Kidney epithelial cell (primary cell): ENCODE measurements around the gene SYNE1. TPM values are rescaled to one million over a fixed set of nuclear protein-coding genes. Genes with fewer than 3 reads are reported as not detected.
"Not testable (repeated sequence)": the region's sequence is repeated elsewhere in the genome, so short reads cannot be mapped to it uniquely, and the experiment has no call there.

Experiments used
- DNase-seq: peaks from one replicate; pipeline ENCODE4 v3.0.0-alpha.2; 2010; ENCODE audit warnings: low read depth
- H3K27me3 ChIP-seq: 2 replicates; pipeline ENCODE4 v1.6.0; 2011; ENCODE audit warnings: low read length; ENCODE audit not compliant: control insufficient read depth, insufficient read depth
- H3K36me3 ChIP-seq: 2 replicates; pipeline ENCODE4 v1.5.1; 2011; ENCODE audit warnings: low read length; ENCODE audit not compliant: control insufficient read depth, insufficient read depth
- H3K4me3 ChIP-seq: 2 replicates; pipeline ENCODE4 v1.5.1; 2011; ENCODE audit warnings: low read depth, mild to moderate bottlenecking, control low read depth, low read length
- total RNA-seq: library from RNA; depleted of rRNA; stranded (reverse); fragments of >200 nt; gene quantifications from 2 replicates; pipeline ENCODE4 v1.2.3, GENCODE V29; 2015
- TF ChIP-seq, protein P1 (sequence below): IDR thresholded peaks from 2 replicates; pipeline ENCODE4 v1.5.1; 2011; ENCODE audit warnings: mild to moderate bottlenecking, moderate library complexity, low read length, control low read depth, inconsistent platforms; ENCODE audit not compliant: insufficient read depth, poor library complexity, severe bottlenecking

Gene SYNE1
- total RNA-seq, 1 donor from 2014 or later: 43.1 TPM

DNA sequence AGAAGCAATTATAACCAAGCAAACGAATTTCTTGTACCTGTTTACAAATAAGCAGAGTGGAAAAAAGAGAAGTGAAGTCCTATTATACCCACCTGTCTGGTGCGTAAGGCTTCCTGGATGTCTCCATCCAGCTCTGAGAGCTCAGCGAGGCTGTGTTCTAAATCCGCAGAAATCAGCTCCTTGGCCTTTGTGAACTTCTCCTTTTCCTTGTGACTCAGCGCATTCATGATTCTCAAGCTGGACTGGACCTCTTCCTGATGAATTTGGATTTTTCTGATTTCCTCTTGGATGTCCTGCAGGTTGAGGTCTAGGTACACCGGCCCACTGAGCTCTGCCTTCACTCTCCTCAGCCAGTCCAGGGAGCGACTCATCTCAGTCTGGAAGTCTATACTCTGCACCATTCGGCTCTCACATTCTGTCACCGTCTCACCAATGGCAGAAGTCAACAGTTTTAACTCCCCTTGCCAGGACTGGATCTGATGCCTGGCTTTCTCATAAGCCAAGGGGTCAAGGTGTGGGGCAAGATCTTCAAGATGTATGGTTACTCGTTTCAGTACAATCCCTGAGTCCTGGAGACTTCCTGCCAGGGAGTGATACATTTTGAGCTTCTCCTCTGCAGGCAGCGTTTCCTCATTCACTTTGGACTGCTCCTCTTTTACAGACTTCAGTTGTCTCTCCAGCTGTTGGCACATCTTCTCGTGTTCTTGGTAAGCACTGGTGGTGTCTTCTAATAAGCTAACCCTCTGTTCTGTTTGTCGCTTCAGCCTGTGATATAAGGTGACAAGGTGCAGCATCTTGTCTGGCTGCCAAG is 307.3 kb downstream of the SYNE1 start:
- H3K36me3 ChIP-seq: no peaks in the 10 kb centered on the region
- H3K27me3 ChIP-seq: no peaks in the 10 kb centered on the region
- DNase-seq: no peak
- TF ChIP-seq, protein P1, sequence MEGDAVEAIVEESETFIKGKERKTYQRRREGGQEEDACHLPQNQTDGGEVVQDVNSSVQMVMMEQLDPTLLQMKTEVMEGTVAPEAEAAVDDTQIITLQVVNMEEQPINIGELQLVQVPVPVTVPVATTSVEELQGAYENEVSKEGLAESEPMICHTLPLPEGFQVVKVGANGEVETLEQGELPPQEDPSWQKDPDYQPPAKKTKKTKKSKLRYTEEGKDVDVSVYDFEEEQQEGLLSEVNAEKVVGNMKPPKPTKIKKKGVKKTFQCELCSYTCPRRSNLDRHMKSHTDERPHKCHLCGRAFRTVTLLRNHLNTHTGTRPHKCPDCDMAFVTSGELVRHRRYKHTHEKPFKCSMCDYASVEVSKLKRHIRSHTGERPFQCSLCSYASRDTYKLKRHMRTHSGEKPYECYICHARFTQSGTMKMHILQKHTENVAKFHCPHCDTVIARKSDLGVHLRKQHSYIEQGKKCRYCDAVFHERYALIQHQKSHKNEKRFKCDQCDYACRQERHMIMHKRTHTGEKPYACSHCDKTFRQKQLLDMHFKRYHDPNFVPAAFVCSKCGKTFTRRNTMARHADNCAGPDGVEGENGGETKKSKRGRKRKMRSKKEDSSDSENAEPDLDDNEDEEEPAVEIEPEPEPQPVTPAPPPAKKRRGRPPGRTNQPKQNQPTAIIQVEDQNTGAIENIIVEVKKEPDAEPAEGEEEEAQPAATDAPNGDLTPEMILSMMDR: no peak
- no peak overlapping the region for H3K4me3 ChIP-seq

DNA sequence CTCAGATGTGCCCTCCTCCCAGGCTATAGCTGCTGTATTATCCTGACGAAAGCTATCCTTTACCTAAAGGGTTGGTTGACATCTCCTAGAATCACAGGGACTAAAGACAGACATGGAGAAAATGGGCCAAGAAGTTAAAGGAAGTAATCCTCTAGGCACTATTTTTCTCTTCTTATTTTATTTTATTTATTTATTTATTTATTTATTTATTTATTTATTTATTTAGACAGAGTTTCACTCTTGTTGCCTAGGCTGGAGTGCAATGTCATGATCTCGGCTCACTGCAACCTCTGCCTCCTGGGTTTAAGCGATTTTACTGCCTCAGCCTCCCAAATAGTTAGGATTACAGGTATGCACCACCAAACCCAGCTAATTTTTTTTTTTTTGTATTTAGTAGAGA is 309.0 kb downstream of the SYNE1 start:
- not testable (repeated sequence) for DNase-seq, H3K4me3 ChIP-seq, H3K27me3 ChIP-seq, H3K36me3 ChIP-seq

DNA sequence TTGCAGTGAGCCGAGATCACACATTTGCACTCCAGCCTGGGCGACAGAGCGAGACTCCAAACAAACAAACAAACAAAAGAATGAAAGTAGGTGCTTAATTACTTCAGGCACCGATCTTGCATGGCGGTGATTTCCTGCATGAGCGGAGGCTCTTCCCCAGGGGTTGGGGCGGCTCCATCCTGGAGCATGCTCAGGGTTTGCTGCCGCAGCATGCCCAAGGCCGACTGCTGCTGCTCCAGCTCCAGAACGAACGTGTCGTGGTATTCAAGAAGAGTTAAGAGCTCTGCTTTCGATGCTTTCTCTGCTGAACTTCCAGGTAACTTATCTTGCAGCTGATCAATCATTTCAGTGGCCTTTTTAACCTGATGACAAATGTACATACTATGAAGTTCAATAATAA is 313.8 kb downstream of the SYNE1 start:
- TF ChIP-seq, protein P1: no peak
- Histone ChIP-seq H3K27me3 (no peaks in the 10 kb centered on the region), H3K4me3 (no peak overlapping the region), H3K36me3 (no peaks in the 10 kb centered on the region)
- DNase-seq: no peak

DNA sequence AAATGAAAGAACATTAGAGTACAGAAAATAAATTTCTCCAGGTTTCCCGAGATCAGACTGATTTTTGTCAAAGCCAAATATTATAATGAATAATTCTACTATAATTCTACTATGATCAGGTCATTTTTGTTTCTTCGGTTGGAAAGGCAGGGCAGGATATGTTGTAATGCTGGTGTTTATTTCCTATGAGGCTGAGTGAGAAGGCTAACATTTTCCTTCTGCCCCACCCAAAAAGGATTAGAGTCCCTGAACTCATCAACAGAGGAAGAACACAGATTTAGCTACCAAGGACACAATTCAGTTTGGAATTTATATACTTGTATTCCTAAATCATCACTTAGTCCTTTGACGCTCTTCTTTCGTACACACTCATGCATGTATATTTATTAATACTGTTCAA is 318.9 kb downstream of the SYNE1 start:
- DNase-seq: no peak
- Histone ChIP-seq H3K4me3 (no peak overlapping the region), H3K27me3 (no peaks in the 10 kb centered on the region), H3K36me3 (no peaks in the 10 kb centered on the region)
- TF ChIP-seq, protein P1: no peak

DNA sequence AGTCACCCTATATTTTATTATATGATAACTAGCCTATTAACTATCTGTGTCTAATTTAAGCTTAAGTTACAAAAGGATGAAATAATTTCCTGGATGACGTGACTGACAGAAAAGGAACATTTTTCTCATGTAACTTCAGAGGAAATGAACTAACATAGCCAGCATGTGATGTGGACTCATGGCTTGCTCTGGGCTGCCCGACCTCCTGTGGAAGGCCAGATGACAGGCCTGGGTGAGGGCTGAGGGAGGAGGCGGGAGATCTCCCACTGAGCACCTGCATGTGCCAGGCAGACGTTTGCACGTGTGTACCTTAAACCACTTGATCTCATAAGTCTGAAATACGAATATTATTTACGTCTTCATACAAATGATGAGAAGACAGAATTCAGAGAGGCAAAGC is 321.1 kb downstream of the SYNE1 start:
- Histone ChIP-seq H3K27me3 (no peaks in the 10 kb centered on the region), H3K36me3 (no peaks in the 10 kb centered on the region), H3K4me3 (no peak overlapping the region)
- TF ChIP-seq, protein P1: no peak
- no peak for DNase-seq

DNA sequence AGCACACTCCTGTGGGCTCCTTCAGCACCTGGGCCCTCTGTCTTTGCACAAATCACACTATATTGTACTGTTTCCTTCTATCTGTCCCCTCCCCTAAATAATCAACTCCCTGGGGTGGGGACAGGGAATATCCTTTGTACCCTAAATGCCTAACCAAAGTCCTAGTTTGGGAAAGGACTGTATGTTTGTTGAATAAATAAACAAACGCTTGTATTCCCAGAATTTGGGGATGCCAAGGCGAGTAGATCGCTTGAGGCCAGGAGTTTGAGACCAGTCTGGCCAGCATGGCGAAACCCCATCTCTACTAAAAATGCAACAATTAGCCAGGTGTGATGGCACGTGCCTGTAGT is 322.7 kb downstream of the SYNE1 start:
- no peak for DNase-seq
- H3K36me3 ChIP-seq: no peaks in the 10 kb centered on the region

More for the DNA sequence above, 322.7 kb downstream of the SYNE1 start:
- H3K27me3 ChIP-seq: no peaks in the 10 kb centered on the region
- H3K4me3 ChIP-seq: no peak overlapping the region
- TF ChIP-seq, protein P1: no peak
